Left hindlimb (tissue), 1 donor: ENCODE data around the gene POLR1B.
A peak's percentile ranks its signal among the peaks of the same experiment; 100 is the strongest.
"Not testable (repeated sequence)": the region's sequence is repeated elsewhere in the genome, so short reads cannot be mapped to it uniquely, and the experiment has no call there.

Experiments
- DNase-seq: peaks from one replicate; pipeline ENCODE4 v3.0.0-alpha.2; 2018

The POLR1B gene

DNA sequence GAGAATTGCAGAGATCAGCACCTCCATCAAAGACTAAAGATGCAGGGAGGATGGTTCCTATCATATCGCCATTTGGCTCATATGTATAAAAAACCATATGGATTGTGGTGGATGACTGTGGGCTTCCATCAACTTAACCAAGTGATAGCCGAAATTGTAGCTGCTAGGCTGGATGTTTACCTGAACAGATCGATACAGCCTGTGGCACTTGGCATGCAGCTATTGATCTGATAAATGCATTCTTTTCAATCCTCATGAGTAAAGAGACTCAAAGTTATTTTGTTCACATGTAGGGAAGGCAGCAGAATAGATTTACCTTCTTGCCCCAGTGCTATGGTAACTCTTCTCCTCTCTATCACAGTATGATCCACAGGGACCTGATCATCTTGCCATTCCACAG, 60.7 kb downstream of the POLR1B start:
- no peak for DNase-seq

DNA sequence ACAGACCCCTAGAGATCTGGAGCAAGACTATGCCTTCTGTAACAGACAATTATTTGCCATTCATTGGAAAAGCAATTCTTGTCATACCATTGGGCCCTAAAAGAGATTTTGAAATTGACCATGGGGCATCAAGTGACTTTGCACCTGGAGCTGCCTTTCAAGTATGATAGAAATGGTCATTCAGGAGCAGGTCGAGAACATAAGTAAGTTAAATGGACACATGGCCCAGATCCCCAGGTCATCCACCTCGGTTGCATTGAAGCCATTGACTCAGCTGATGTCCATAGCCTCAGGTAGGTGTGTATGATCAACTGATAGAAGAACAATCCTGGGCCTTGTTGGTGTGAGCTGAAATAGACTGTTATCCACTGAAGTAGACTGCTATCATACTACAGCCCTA, 61.5 kb downstream of the POLR1B start:
- DNase-seq: no peak

DNA sequence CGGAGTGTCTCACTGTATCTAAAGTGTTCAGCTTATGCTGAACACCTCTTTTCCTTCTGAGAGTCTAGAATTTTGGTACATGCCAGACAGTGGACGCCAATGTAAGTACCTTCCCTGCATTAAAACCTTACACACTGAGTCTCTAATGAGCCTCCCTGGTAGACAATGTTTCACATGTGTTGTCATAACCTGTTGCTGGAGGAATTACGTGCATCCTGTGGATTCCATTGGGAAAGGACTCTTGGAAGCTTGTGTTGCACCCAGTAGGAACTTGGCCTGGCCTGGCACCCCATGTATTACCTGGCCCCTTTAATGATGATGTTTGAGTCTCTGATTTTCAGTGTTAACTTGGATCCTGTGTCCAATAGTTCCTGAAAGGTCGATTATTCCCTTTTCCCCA, 62.7 kb downstream of the POLR1B start:
- DNase-seq: no peak

DNA sequence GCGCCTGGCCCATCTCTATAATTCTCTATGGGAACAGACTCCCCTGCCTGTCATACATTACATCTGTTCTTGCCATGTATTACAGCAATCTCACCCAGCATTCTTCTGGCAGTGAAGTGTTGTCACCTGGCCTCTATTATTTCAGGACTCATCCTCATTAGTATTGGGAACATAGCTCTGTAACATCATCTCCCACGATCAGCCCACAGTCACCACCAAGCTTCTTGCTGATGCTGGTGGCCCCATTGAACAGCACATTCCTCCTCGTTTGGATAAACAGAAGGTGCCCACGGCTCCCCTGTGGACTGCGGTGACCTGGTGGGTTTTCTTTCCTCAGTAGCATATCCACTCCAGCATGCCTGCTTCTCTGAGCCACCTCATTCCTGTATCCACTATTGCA, 63.7 kb downstream of the POLR1B start:
- no peak for DNase-seq

DNA sequence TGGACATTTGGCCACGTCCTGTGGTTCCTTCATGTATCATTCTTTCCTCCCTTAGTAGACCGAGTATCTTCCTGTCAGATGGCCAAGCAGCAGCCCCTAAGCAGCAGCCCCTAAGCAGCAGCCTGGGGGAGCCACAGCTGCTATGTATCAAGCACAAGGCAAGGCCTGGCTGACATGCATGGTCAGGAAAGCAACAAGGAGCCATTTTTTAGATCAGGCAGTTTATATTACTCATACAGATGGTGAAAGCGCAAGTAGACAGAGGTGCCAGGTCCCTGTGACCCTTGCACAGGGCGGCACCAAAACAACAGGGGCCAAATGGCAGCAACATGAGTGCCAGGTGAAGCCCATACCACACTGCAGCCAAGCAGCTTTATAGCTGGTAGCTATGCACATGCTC, 64.3 kb downstream of the POLR1B start:
- no peak for DNase-seq

DNA sequence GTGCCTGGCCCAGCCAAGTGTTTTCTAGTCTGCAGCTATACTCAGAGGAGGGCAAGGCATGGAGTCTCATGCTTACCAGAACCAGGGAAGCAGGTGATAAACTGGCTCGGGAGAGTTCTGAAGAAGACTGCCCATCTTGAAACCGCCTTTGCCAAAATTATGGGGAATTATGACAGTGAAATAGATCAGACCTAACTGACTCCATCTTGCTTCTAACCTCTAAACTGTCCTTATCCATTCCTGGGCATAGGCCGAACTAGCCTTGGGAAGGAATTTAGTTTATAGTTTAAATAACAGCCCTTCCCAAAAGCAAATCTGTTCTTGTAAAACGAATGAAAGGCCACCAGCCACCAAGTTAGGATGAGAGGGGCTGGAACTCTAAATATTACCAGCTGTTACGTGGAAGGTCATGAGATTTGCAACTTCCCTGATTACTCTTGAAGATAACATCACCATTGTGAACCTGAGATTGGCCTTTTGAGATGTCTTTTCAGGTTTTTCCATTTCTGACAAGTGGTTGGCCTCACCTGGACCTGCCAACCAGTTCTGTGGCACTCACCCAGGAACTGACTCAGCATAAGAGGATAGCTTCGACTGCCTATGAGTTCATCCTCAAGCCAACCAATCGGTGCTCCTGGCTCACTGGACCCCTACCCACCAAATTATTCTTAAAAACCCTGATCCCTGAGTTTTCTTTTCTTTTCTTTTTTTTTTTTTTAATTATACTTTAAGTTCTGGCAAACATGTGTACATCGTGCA, 65.6 kb downstream of the POLR1B start:
- DNase-seq: no peak

DNA sequence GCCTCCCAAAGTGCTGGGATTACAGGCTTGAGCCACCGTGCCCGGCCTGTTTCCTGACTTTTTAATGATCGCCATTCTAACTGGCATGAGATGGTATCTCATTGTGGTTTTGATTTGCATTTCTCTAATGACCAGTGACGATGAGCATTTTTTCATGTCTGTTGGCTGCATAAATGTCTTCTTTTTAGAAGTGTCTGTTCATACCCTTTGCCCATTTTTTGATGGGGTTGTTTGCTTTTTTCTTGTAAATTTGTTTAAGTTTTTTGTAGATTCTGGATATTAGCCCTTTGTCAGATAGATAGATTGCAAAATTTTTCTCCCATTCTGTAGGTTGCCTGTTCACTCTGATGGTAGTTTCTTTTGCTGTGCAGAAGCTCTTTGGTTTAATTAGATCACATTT, 67.1 kb downstream of the POLR1B start:
- not testable (repeated sequence) for DNase-seq

DNA sequence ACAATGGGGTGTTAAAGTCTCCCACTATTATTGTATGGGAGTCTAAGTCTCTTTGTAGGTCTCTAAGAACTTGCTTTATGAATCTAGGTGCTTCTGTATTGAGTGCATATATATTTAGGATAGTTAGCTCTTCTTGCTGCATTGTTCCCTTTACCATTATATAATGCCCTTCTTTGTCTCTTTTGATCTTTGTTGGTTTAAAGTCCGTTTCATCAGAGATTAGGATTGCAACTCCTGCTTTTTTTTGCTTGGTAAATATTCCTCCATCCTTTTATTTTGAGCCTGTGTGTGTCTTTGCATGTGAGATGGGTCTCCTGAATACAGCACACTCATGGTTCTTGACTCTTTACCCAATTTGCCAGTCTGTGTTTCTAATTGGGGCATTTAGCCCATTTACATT, 70.0 kb downstream of the POLR1B start:
- not testable (repeated sequence) for DNase-seq

DNA sequence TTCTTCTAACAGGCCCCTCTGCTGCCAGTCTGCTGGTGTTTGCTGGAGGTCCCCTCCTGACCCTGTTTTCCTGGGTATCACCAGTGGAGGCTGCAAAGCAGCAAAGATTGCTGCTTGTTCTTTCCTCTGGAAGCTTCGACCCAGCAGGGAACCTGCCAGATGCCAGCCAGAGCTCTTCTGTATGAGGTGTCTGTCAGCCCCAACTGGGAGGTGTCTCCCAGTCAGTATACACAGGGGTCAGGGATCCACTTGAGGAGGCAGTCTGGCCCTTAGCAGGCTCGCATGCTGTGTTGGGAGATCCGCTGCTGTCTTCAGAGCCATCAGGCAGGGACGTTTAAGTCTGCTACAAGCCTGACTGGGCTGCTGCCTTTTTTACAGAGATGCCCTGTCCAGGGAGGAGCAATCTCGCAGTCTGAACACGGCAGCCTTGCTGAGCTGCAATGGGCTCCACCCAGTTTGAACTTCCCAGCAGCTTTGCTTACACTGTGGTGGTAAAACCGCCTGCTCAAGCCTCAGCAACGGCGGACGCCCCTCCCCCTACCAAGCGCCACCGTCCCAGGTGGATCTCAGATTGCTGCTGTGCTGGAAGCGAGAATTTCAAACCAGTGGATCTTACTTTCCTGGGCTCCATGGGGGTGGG, 72.1 kb downstream of the POLR1B start:
- no peak for DNase-seq

DNA sequence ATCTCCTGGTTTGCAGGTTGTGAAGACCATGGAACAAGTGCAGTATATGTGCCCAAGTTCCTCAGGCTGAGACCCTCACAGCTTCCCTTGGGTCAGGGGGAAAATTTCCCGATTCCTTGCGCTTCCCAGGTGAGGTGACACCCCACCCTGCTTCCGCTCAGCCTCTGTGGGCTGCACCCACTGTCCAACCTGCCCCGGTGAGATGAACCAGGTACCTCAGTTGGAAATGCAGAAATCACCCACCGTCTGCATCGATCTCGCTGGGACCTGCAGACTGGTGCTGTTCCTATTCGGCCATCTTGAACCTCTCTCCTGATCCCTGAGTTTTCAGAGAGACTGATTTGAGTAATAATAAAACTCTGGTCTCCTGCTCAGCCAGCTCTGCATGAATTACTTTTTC, 72.8 kb downstream of the POLR1B start:
- no peak for DNase-seq

DNA sequence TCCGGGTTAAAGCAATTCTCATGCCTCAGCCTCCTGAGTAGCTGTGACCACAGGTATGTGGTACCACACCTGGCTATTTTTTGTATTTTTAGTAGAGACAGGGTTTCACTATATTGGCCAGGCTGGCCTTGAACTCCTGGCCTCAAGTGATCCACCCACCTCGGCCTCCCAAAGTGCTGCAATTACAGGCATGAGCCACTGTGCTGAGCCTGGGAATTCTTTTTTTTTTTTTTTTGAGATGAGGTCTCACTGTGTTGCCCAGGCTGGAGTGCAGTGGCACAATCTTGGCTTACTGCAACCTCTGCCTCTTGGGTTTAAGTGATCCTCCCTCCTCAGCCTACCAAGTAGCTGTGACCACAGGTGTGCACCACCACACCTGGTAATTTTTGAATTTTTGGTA, 73.5 kb downstream of the POLR1B start:
- DNase-seq: not testable (repeated sequence)

DNA sequence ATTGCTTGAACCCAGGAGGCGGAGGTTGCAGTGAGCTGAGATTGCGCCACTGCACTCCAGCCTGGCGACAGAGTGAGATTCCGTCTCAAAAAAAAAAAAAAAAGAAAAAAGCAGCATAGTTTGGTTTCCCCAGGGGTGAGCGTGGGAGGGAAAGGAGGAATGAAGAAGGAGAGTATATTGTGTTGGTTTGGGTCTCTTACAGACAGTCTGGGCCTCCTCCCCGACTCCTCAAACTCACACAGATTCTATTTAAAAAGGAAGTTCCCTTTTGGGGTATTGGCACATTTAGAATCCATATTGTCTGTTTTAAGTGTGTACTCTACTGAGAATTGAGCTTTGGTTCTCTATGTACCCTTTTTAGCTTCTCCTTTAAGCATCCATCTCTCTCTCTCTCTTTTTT, 76.1 kb downstream of the POLR1B start:
- no peak for DNase-seq

DNA sequence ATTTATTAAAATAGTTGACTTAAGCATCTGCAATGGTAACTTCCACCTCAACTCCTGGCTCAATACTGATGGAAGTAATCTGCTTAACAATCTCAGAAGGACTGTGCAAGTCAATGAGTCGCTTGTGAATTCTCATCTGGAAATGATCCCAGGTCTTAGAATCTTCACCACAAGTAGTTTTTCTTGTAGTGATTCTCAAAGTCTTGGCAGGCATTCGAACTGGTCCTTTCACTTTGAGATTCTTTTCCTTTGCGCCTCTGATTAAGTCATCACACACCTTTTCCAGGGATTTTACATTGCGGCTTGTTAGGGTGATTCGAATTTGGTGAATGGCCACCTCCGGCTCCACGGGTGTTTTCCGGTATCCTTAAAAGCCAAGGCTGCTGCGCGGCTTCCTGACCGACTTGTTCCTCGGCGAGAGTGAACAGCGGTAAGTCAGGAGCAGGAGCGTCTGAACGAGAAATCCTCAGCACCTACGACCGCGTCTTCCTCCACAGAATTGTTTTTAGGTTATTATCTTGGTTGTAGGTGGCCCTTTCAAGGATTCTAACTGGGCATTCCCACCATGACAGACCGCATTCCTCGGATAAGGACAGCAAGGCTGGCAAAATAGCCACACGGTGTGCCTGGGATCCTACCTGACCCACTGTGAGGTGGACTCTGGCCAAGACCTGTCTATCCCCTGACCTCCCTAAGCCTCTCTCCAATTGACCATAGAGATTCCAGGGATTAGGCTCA, 79.7 kb downstream of the POLR1B start:
- no peak for DNase-seq

DNA sequence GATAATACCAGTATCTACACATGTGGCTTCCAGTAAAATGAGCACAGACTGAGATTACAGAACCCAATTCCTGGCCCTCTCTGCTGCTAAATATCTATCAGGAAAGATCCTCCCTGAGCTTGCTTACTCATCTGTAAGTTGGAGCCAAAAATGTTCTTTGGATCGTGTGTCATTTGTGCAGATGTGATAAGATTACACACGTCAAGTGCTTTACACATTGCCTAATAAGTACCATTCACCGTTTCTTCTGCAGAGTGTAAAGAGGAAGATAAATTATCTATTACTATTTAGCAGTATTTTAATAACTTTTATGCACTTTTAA, 80.2 kb downstream of the POLR1B start:
- no peak for DNase-seq

DNA sequence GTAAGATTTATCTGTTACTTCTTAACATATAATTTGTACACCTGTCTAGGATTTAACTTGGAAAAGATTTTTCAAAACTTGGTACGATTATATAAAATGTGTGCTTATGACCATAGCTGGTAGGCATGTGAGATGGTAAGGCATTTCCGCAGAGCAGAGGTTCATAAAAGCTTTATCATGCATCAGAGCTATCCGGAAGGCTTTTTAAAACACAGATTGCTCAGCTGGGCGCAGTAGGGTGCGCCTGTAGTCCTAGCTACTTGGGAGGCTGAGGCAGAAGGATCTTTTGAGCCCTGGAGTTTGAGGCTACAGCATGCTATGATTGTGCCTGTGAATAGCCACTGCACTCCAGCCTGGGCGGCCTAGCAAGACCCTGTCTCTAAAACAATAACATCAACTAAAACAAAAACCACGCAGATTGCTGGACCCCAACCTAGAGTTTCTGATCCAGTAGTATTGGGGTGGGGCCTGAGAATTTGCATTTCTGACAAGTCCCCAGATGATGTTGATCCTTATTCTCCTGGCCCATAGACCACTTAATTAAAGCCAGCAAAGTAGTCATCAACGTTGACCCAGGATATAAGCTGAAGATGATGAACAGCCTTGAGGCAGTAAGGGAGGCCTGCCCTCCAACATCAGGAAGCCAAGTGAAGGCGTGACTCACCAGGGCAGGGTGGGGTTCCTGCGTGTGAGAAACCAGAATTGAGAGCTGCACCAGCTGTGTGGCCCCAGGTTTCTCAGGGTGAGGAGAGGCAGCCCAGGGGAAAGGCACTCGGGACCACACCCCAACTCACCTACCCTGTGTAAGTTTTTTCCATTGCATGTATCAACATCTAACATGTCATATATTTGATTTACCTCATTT, 81.9 kb downstream of the POLR1B start:
- DNase-seq: no peak

DNA sequence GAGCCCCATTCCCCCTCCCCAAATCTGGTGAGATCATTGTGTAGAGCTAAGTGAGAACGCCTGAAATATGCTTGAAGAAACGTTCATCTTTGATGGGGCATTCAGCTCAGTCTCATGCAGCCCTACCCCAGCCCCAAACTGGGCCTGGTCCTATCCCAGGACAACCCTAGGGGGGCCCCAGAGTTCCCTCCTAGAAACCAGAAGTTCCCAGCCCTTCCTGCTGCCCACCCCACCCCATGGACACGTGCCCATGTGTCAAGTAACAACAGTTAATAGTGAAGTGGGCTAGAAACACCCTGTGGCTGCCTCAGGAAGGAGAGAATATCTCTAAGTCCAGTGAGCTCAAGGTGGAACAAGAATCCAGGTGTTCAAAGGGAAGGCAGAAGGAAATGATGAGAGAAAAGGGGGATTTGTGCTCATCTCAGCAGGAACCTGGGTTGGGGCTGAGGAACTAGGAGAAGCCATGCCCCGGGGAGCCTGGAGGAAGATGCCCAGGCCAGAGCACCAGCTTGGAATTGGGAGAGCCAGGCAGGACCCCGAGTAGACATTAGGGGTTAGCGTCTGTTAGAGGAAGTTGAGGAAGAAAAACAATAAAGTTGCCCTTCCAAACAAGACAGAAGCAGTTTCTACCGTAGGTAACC, 83.3 kb downstream of the POLR1B start:
- no peak for DNase-seq

DNA sequence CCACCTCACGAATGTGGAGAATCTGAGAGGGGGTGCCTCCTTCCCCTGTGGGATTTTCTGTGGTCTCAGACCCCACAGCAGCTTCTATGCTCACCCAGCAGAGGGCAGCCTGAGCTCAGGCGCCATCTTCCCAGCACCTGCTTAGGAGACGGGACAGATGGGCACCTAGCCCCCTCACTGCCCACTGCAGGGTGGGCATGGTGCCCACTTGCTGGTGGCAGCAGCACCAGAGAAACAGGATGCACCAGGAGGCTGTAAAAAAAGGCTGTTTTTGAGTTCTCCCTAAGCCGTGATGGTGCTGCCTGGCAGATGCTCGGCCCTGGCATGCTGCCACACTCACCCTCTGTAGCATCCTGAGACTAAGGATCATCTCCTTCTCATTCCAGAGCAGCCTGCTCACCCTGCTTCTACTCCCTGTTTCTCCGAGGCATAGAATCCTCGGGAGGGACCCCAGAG, 84.4 kb downstream of the POLR1B start:
- peak; percentile 60 for DNase-seq
